Body of pancreas (tissue), 4 donors: ENCODE results near the gene KRT83. TPM values are rescaled to one million over a fixed set of nuclear protein-coding genes. Genes with fewer than 3 reads are reported as not detected.

Experiments
- ATAC-seq: fragments of 150-250 bp; one replicate; pipeline ENCODE4 v1.9.1; 2016
- DNase-seq, 4 donors: peaks; one replicate each; pipeline ENCODE4 v3.0.0-alpha.2; 2019
- H3K27ac ChIP-seq, 4 donors: fragments of 200-600 bp; sonication (generic); 1 replicate in 3 of 4; 2 replicates in 1 of 4; pipeline versions ENCODE4 v1.5.1 to v1.6.1; 2016 to 2019; ENCODE audit warnings: mild to moderate bottlenecking in 1 of 4, mixed read lengths in 1 of 4, moderate library complexity in 1 of 4
- H3K27me3 ChIP-seq, 2 donors: fragments of 200-600 bp; sonication (generic); one replicate each; pipeline ENCODE4 v1.6.0; 2016; ENCODE audit warnings: mild to moderate bottlenecking in 1 of 2
- H3K36me3 ChIP-seq, 2 donors: fragments of 200-600 bp; sonication (generic); replicated peaks in 1 of 2; 2 replicates each; pipeline ENCODE4 v1.5.1; 2016; ENCODE audit warnings: low read depth in 2 of 2; ENCODE audit not compliant: insufficient read depth in 1 of 2
- H3K4me1 ChIP-seq: fragments of 200-600 bp; sonication (generic); one replicate; pipeline ENCODE4 v1.6.0; 2016
- H3K4me3 ChIP-seq, 2 donors: fragments of 200-600 bp; sonication (generic); 1 replicate in 1 of 2; 2 replicates in 1 of 2; pipeline ENCODE4 v1.5.1; 2016 to 2019
- H3K9me3 ChIP-seq, 3 donors: fragments of 200-600 bp; sonication (generic); 1 replicate in 2 of 3; 2 replicates in 1 of 3; pipeline ENCODE4 v1.5.1; 2016
- CTCF ChIP-seq, 7 experiments: fragments of 450-650 bp in 4 of 7; fragments of 200-600 bp in 3 of 7; sonication (generic) in 3 of 7; IDR thresholded peaks; one replicate each; pipeline ENCODE4 v1.5.1; 2016 to 2019; ENCODE audit warnings: antibody characterized with exemption in 7 of 7
- POLR2A ChIP-seq, 3 donors: fragments of 450-650 bp; IDR thresholded peaks; one replicate each; pipeline ENCODE4 v1.6.1; 2016; ENCODE audit warnings: antibody characterized with exemption in 3 of 3, mild to moderate bottlenecking in 2 of 3
- WGBS, 2 donors: methylation state at CpG; one replicate each; pipeline ENCODE4 v1.1.5; 2017; 5-methylcytosine and 5-hydroxymethylcytosine counted together
- intact Hi-C: fragments of 100-400 bp; cut with DNase I; formaldehyde crosslinking; loops from one replicate; pipeline ENCODE4 v1.15.1; 2023
- total RNA-seq, 2 donors: library from RNA; depleted of rRNA; stranded (reverse); fragments of >200 nt; gene quantifications; one replicate each; pipeline ENCODE4 v1.1.0, GENCODE V29; 2016

Gene KRT83
- not detected for total RNA-seq

- H3K9me3 ChIP-seq = no peaks in the 10 kb centered on the region
- no peak within 1 kb of the TSS for H3K4me3 ChIP-seq
- H3K36me3 ChIP-seq = no peaks in the 10 kb centered on the region
- no peaks in the 10 kb centered on the region for H3K4me1 ChIP-seq
- WGBS, 2 donors = 56 to 78% methylated on average over 14 to 35 of the region's 35 CpGs
- no peak within 1 kb of the TSS for H3K27ac ChIP-seq
- H3K27me3 ChIP-seq = no peaks in the 10 kb centered on the region
- DNase-seq (no peak), ATAC-seq (no peak)
- intact Hi-C loops = loop anchor here (5.0 kb wide), 1 partner anchor 164 kb away; no protein-coding TSS in a partner anchor
- TF ChIP-seq POLR2A (IDR thresholded peaks at IDR 0.05) (no peak), CTCF (IDR thresholded peaks at IDR 0.05) (no peak)
These were observed at the start of gene KRT83 for GRCh38 chr12:52320784-52321400. Gene KRT83 (minus strand): TSS chr12:52321398. CDS start chr12:52321335, 63 bp downstream.

- TF ChIP-seq POLR2A (IDR thresholded peaks at IDR 0.05) (no peak), CTCF (IDR thresholded peaks at IDR 0.05) (no peak)
- ATAC-seq (no peak), DNase-seq (no peak)
- H3K4me3 ChIP-seq = no peak overlapping the region
- no peaks in the 10 kb centered on the region for H3K27me3 ChIP-seq
- no peaks in the 10 kb centered on the region for H3K9me3 ChIP-seq
- intact Hi-C loops = loop anchor here (5.0 kb wide), 1 partner anchor 507 kb away; no protein-coding TSS in a partner anchor
- 83 to 100% methylated on average over 1 to 3 of the region's 6 CpGs for WGBS, 2 donors
- H3K4me1 ChIP-seq = peaks cover 7% of the 10 kb centered on the region
- no peak overlapping the region for H3K27ac ChIP-seq
- no peaks in the 10 kb centered on the region for H3K36me3 ChIP-seq
These were observed 48.6 kb upstream of the KRT83 start for GRCh38 chr12:52369809-52370208.

GRCh38 chr12:52369211-52369610 lies 48.0 kb upstream of the KRT83 start:
- Histone ChIP-seq H3K4me3 (no peak overlapping the region), H3K36me3 (no peaks in the 10 kb centered on the region), H3K9me3 (no peaks in the 10 kb centered on the region), H3K27ac (no peak overlapping the region), H3K4me1 (peaks cover 7% of the 10 kb centered on the region), H3K27me3 (no peaks in the 10 kb centered on the region)
- ATAC-seq = no peak
- TF ChIP-seq POLR2A (IDR thresholded peaks at IDR 0.05) (no peak), CTCF (IDR thresholded peaks at IDR 0.05) (no peak)
- DNase-seq = no peak
- 67 to 72% methylated on average over 3 of the region's 3 CpGs for WGBS, 2 donors
- intact Hi-C loops = no loop called here

GRCh38 chr12:52368508-52368907 lies 47.3 kb upstream of the KRT83 start:
- intact Hi-C loops = no loop called here
- H3K27me3 ChIP-seq = no peaks in the 10 kb centered on the region
- 59 to 67% methylated on average over 3 of the region's 3 CpGs for WGBS, 2 donors
- ATAC-seq (no peak), DNase-seq (no peak)
- H3K9me3 ChIP-seq = no peaks in the 10 kb centered on the region
- peaks cover 7% of the 10 kb centered on the region for H3K4me1 ChIP-seq
- no peak overlapping the region for H3K27ac ChIP-seq
- H3K4me3 ChIP-seq = no peak overlapping the region
- no peaks in the 10 kb centered on the region for H3K36me3 ChIP-seq
- TF ChIP-seq CTCF (IDR thresholded peaks at IDR 0.05) = no peak
- no peak for TF ChIP-seq POLR2A (IDR thresholded peaks at IDR 0.05)

GRCh38 chr12:52367876-52368275 lies 46.7 kb upstream of the KRT83 start:
- Histone ChIP-seq H3K27me3 (no peaks in the 10 kb centered on the region), H3K9me3 (no peaks in the 10 kb centered on the region), H3K27ac (no peak overlapping the region), H3K36me3 (no peaks in the 10 kb centered on the region), H3K4me3 (no peak overlapping the region), H3K4me1 (peaks cover 7% of the 10 kb centered on the region)
- ATAC-seq (no peak), DNase-seq (no peak)
- 85 to 91% methylated on average over 5 to 6 of the region's 6 CpGs for WGBS, 2 donors
- no peak for TF ChIP-seq POLR2A (IDR thresholded peaks at IDR 0.05)
- TF ChIP-seq CTCF (IDR thresholded peaks at IDR 0.05) = no peak
- intact Hi-C loops = no loop called here
